GM23338 (cell line): ENCODE data around the gene FBLN1. TPM values are rescaled to one million over a fixed set of nuclear protein-coding genes. Genes with fewer than 3 reads are reported as not detected.

Experiments used
- ATAC-seq: fragments of 200-7000 bp; cut with Tn5 transposase; 3 replicates; pipeline ENCODE4 v1.9.1; 2020
- DNase-seq: peaks from one replicate; pipeline ENCODE4 v3.0.0-alpha.2; 2015; ENCODE audit warnings: low spot score
- H2AFZ ChIP-seq: fragments of 200-600 bp; sonication (generic); 2 replicates; pipeline ENCODE4 v1.8.0; 2016; ENCODE audit warnings: antibody characterized with exemption, mild to moderate bottlenecking, moderate library complexity
- H3F3A ChIP-seq: fragments of 200-600 bp; sonication (generic); replicated peaks from 2 replicates; pipeline ENCODE4 v1.8.0; 2017; ENCODE audit warnings: antibody characterized with exemption, mixed run types, low read depth
- H3K27ac ChIP-seq: fragments of 200-600 bp; sonication (generic); 2 replicates; pipeline ENCODE4 v1.6.1; 2016; ENCODE audit warnings: low read depth
- H3K27me3 ChIP-seq: fragments of 200-600 bp; sonication (generic); 2 replicates; pipeline ENCODE4 v1.8.0; 2016; ENCODE audit warnings: mild to moderate bottlenecking, mixed run types, moderate library complexity; ENCODE audit not compliant: insufficient read depth
- H3K36me3 ChIP-seq: fragments of 200-600 bp; sonication (generic); 2 replicates; pipeline ENCODE4 v1.8.0; 2016; ENCODE audit warnings: mild to moderate bottlenecking; ENCODE audit not compliant: insufficient read depth
- H3K4me1 ChIP-seq: fragments of 200-600 bp; sonication (generic); 2 replicates; pipeline ENCODE4 v1.8.0; 2016; ENCODE audit warnings: mild to moderate bottlenecking, moderate library complexity; ENCODE audit not compliant: insufficient read depth
- H3K4me2 ChIP-seq: fragments of 200-600 bp; sonication (generic); 2 replicates; pipeline ENCODE4 v1.7.1; 2017; ENCODE audit warnings: mixed run types
- H3K4me3 ChIP-seq: fragments of 200-600 bp; sonication (generic); 2 replicates; pipeline ENCODE4 v1.6.1; 2016; ENCODE audit warnings: mixed run types
- H3K79me2 ChIP-seq: fragments of 200-600 bp; sonication (generic); replicated peaks from 2 replicates; pipeline ENCODE4 v1.8.0; 2017; ENCODE audit warnings: mild to moderate bottlenecking; ENCODE audit not compliant: insufficient read depth
- H3K9me2 ChIP-seq: fragments of 200-600 bp; sonication (generic); 2 replicates; pipeline ENCODE4 v1.8.0; 2017; ENCODE audit not compliant: insufficient read depth
- H4K20me1 ChIP-seq: fragments of 200-600 bp; sonication (generic); replicated peaks from 2 replicates; pipeline ENCODE4 v1.8.0; 2017; ENCODE audit warnings: mild to moderate bottlenecking; ENCODE audit not compliant: insufficient read depth
- H3K27ac Mint-ChIP-seq: 2 replicates; pipeline ENCODE4 v1.8.0; 2020; ENCODE audit warnings: inconsistent platforms, mild to moderate bottlenecking, moderate library complexity, mixed read lengths
- H3K27me3 Mint-ChIP-seq: 3 replicates; pipeline ENCODE4 v1.8.0; 2022; ENCODE audit warnings: low read depth, mild to moderate bottlenecking, moderate library complexity, mixed read lengths, inconsistent platforms; ENCODE audit not compliant: insufficient read depth, poor library complexity
- H3K36me3 Mint-ChIP-seq: 3 replicates; pipeline ENCODE4 v1.8.0; 2021; ENCODE audit warnings: low read depth, mild to moderate bottlenecking, inconsistent platforms, moderate library complexity, mixed read lengths
- H3K4me1 Mint-ChIP-seq: 3 replicates; pipeline ENCODE4 v1.8.0; 2020; ENCODE audit warnings: mild to moderate bottlenecking, inconsistent platforms, mixed read lengths
- H3K4me3 Mint-ChIP-seq: 3 replicates; pipeline ENCODE4 v1.8.0; 2021; ENCODE audit warnings: moderate library complexity, mild to moderate bottlenecking, inconsistent platforms, mixed read lengths
- H3K9me3 Mint-ChIP-seq: 3 replicates; pipeline ENCODE4 v1.8.0; 2020; ENCODE audit warnings: moderate library complexity, mild to moderate bottlenecking, inconsistent platforms, mixed read lengths
- CTCF ChIP-seq, 2 experiments: fragments of 200-600 bp in 1 of 2; sonication (generic) in 1 of 2; conservative IDR thresholded peaks; 2 replicates each; pipeline versions ENCODE4 v1.5.1 to v1.6.1; 2016 to 2017; ENCODE audit warnings: antibody characterized with exemption in 2 of 2, low read depth in 2 of 2, mild to moderate bottlenecking in 2 of 2, moderate library complexity in 1 of 2
- EZH2 ChIP-seq: fragments of 200-600 bp; sonication (generic); IDR thresholded peaks from one replicate; pipeline ENCODE4 v1.8.0; 2017; ENCODE audit warnings: antibody characterized with exemption, mild to moderate bottlenecking, low read depth; ENCODE audit not compliant: unreplicated experiment
- EZH2phosphoT487 ChIP-seq: fragments of 200-600 bp; sonication (generic); IDR thresholded peaks from one replicate; pipeline ENCODE4 v1.8.1; 2018; ENCODE audit warnings: antibody characterized with exemption; ENCODE audit not compliant: unreplicated experiment
- JUNB ChIP-seq: IDR thresholded peaks from one replicate; pipeline ENCODE4 v1.6.1; 2016; ENCODE audit warnings: antibody characterized with exemption; ENCODE audit not compliant: unreplicated experiment
- NANOG ChIP-seq: IDR thresholded peaks from 2 replicates; pipeline ENCODE4 v1.6.1; 2016; ENCODE audit warnings: antibody characterized with exemption, borderline replicate concordance
- POLR2AphosphoS5 ChIP-seq: IDR thresholded peaks from 2 replicates; pipeline ENCODE4 v1.6.1; 2016; ENCODE audit warnings: antibody characterized with exemption, low read depth
- REST ChIP-seq: IDR thresholded peaks from one replicate; pipeline ENCODE4 v1.6.1; 2018; ENCODE audit warnings: antibody characterized with exemption; ENCODE audit not compliant: unreplicated experiment
- STAT1 ChIP-seq: IDR thresholded peaks from one replicate; pipeline ENCODE4 v1.6.1; 2016; ENCODE audit warnings: antibody characterized with exemption; ENCODE audit not compliant: unreplicated experiment
- ZNF114 ChIP-seq: fragments of 250-450 bp; sonication (Bioruptor Pico); IDR thresholded peaks from 2 replicates; pipeline ENCODE4 v1.5.0; 2020; ENCODE audit warnings: mild to moderate bottlenecking, moderate library complexity
- ZNF331 ChIP-seq: fragments of 250-450 bp; sonication (Bioruptor Pico); IDR thresholded peaks from 2 replicates; pipeline ENCODE4 v1.5.0; 2020; ENCODE audit warnings: low read depth, mild to moderate bottlenecking, moderate library complexity
- ZNF462 ChIP-seq: fragments of 250-450 bp; sonication (Bioruptor Pico); IDR thresholded peaks from 2 replicates; pipeline ENCODE4 v1.5.0; 2020; ENCODE audit warnings: mild to moderate bottlenecking, moderate library complexity
- polyA plus RNA-seq: library from polyadenylated mRNA; unstranded; fragments of >200 nt; fragmentation: Nextera tagmentation; extraction: Ambion mirVana; gene quantifications from 2 replicates; pipeline ENCODE4 v1.2.1, GENCODE V29; 2016
- total RNA-seq: library from RNA; depleted of rRNA; stranded (reverse); fragments of >200 nt; shearing (Covaris generic); gene quantifications from 2 replicates; pipeline ENCODE4 v1.2.3, GENCODE V29; 2014

FBLN1 gene
- total and polyA plus RNA-seq, 2 experiments from 2014 or later: 90.1 to 137 TPM

DNA sequence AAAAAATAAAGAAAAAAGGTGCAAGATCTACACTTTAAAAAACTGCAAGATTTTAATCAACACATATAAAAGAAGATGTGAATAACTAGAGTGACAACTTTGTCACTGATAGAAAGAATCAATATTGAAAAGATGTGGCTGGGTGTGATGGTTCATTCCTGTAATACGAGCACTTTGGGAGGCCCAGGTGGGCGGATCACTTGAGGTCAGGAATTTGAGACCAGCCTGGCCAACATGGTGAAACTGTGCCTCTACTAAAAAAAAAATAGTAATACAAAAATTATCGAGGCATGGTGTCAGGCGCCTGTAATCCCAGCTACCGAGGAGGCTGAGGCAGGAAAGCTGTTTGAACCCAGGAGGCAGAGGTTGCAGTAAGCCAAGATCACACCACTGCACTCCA lies 21.0 kb upstream of the FBLN1 start:
- TF ChIP-seq JUNB: no peak
- TF ChIP-seq NANOG: no peak
- no peak for TF ChIP-seq EZH2phosphoT487
- Mint-ChIP-seq H3K27me3 (peaks cover 9% of the 10 kb centered on the region), H3K36me3 (peaks cover 12% of the 10 kb centered on the region), H3K4me3 (no peak overlapping the region), H3K4me1 (no peaks in the 10 kb centered on the region; the same call in 2 of the 3 replicates), H3K9me3 (peaks cover 24% of the 10 kb centered on the region), H3K27ac (no peak overlapping the region)
- ATAC-seq (no peak), DNase-seq (no peak)
- H3K4me2 ChIP-seq: no peak overlapping the region
- H3K27ac ChIP-seq: no peak overlapping the region
- no peaks in the 10 kb centered on the region for H4K20me1 ChIP-seq
- no peak overlapping the region for H2AFZ ChIP-seq
- H3K79me2 ChIP-seq: no peaks in the 10 kb centered on the region
- no peak overlapping the region for H3K4me3 ChIP-seq
- H3K9me2 ChIP-seq: no peaks in the 10 kb centered on the region
- no peaks in the 10 kb centered on the region for H3F3A ChIP-seq
- H3K4me1 ChIP-seq: no peaks in the 10 kb centered on the region
- H3K36me3 ChIP-seq: no peaks in the 10 kb centered on the region
- H3K27me3 ChIP-seq: no peaks in the 10 kb centered on the region

DNA sequence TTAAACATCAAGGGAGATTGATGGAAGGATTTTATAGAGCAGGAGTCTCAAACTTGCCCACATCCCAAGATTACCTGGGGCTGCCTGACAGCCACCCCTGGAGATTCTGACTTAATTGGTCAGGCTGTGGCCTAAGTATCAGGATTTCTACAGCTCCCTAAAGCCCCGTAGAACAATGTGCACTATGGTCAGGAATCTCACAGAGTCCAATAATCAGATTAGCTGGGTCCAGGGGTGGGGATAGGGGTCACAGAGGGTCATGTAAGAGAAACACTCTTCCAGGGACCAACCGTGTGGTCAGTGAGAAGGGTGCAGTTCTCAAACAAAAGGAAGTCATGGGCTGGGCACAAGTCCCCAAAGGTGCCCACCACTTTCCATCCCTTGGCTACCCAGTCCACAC lies 20.5 kb upstream of the FBLN1 start:
- Mint-ChIP-seq H3K9me3 (peaks cover 28% of the 10 kb centered on the region), H3K4me1 (no peaks in the 10 kb centered on the region; the same call in 2 of the 3 replicates), H3K36me3 (peaks cover 12% of the 10 kb centered on the region), H3K27me3 (peaks cover 8% of the 10 kb centered on the region), H3K4me3 (no peak overlapping the region), H3K27ac (no peak overlapping the region)
- ATAC-seq: no peak
- no peak overlapping the region for H3K27ac ChIP-seq
- H3K36me3 ChIP-seq: no peaks in the 10 kb centered on the region
- no peaks in the 10 kb centered on the region for H3K9me2 ChIP-seq
- H3K4me1 ChIP-seq: no peaks in the 10 kb centered on the region
- no peaks in the 10 kb centered on the region for H4K20me1 ChIP-seq
- H3K4me2 ChIP-seq: no peak overlapping the region
- no peaks in the 10 kb centered on the region for H3K79me2 ChIP-seq
- H3F3A ChIP-seq: no peaks in the 10 kb centered on the region
- H3K4me3 ChIP-seq: no peak overlapping the region
- DNase-seq: no peak
- no peak overlapping the region for H2AFZ ChIP-seq
- H3K27me3 ChIP-seq: no peaks in the 10 kb centered on the region
- TF ChIP-seq ZNF114 (no peak), ZNF462 (CRISPR knock-in tag) (no peak), EZH2phosphoT487 (no peak), ZNF331 (CRISPR knock-in tag) (no peak), STAT1 (no peak), NANOG (no peak), REST (no peak), JUNB (no peak), POLR2AphosphoS5 (no peak), CTCF (conservative IDR thresholded peaks at IDR 0.05; ENCODE audit: low read depth in 2 of 2) (no peak), EZH2 (no peak)
